ENCODE measurements around the gene MBNL1. TPM values are rescaled to one million over a fixed set of nuclear protein-coding genes. Genes with fewer than 3 reads are reported as not detected.

Gene MBNL1
- total RNA-seq, 4 donors from 2014 or later = 152 to 286 (median 228) TPM

DNA sequence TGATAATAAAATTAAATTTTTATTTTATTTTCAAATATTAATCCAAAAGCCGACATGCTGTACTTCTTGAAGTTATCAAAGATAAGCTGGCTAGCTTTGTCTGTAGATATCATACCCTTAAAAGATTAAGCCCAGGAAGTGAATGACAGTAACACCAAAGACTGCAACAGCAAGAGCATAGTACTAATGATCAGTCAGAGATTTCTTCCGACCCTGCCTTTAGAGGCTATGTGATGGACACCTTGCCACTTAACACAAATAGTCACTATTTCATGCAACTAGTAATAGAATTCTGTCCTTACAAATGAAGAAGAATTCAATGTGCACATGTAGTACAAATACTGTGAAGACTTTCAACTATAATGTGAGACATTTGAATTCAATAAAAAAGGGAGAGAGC lies 9.3 kb upstream of the MBNL1 start:
- TF ChIP-seq, protein P1, sequence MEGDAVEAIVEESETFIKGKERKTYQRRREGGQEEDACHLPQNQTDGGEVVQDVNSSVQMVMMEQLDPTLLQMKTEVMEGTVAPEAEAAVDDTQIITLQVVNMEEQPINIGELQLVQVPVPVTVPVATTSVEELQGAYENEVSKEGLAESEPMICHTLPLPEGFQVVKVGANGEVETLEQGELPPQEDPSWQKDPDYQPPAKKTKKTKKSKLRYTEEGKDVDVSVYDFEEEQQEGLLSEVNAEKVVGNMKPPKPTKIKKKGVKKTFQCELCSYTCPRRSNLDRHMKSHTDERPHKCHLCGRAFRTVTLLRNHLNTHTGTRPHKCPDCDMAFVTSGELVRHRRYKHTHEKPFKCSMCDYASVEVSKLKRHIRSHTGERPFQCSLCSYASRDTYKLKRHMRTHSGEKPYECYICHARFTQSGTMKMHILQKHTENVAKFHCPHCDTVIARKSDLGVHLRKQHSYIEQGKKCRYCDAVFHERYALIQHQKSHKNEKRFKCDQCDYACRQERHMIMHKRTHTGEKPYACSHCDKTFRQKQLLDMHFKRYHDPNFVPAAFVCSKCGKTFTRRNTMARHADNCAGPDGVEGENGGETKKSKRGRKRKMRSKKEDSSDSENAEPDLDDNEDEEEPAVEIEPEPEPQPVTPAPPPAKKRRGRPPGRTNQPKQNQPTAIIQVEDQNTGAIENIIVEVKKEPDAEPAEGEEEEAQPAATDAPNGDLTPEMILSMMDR (IDR thresholded peaks at IDR 0.05) = no peak
- no peak for TF ChIP-seq POLR2A (IDR thresholded peaks at IDR 0.05)
- intact Hi-C loops (cut with DNase I; ENCODE audit: low total_unique reads) = no loop called here
- 79 to 92% methylated on average over 2 of the region's 2 CpGs for WGBS, 2 donors
- no peak for DNase-seq (ENCODE audit: low spot score in 2 of 2)
- H3K4me3 ChIP-seq (ENCODE audit: low read depth, poor library complexity, severe bottlenecking) = no peak overlapping the region

DNA sequence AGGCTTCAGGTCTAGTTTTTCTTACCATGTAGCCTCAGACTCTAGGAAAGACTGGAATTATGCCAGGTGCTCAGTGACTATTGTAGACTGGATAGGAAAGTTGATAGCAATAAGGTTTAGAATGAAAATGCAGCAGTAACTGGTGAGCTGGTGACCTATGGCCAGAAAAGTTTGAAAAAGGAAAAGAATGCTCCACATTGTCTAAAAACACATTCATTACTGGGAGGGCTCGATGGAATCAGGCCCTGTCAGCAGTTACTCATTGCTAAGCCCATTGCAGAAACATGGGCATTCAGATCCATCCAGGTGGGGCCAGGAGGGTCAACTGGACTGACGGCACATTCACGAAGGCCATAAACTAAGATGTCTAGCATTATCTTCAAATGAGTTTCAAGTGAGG lies 8.7 kb upstream of the MBNL1 start:
- WGBS, 2 donors = 88 to 92% methylated on average over 3 of the region's 3 CpGs
- intact Hi-C loops (cut with DNase I; ENCODE audit: low total_unique reads) = no loop called here
- no peak for DNase-seq (ENCODE audit: low spot score in 2 of 2)
- no peak for TF ChIP-seq POLR2A (IDR thresholded peaks at IDR 0.05)
- TF ChIP-seq, protein P1 (IDR thresholded peaks at IDR 0.05) = no peak
- H3K4me3 ChIP-seq (ENCODE audit: low read depth, poor library complexity, severe bottlenecking) = no peak overlapping the region

DNA sequence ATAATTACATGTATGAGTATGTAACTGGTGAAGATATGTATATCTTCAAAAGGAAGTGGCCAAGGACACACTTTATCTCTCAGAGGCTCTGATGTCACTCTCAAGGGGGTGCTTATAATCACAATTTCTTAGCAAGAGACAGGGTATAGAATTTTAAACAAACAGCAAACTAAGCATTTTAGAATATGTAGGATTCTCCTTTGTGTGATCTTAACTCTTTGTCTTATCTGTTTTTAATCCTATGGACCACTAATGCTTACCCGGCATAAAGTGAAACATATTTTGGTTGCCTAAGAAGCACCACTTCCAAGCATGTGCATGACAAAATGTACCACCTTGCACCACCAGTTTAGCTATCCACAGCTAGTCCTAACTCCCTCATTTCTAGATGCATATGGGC lies 8.2 kb upstream of the MBNL1 start:
- 94 to 100% methylated on average over 1 of the region's 1 CpG for WGBS, 2 donors
- TF ChIP-seq POLR2A (IDR thresholded peaks at IDR 0.05) = no peak
- TF ChIP-seq, protein P1 (IDR thresholded peaks at IDR 0.05) = no peak
- intact Hi-C loops (cut with DNase I; ENCODE audit: low total_unique reads) = no loop called here
- DNase-seq (ENCODE audit: low spot score in 2 of 2) = no peak
- no peak overlapping the region for H3K4me3 ChIP-seq (ENCODE audit: low read depth, poor library complexity, severe bottlenecking)

DNA sequence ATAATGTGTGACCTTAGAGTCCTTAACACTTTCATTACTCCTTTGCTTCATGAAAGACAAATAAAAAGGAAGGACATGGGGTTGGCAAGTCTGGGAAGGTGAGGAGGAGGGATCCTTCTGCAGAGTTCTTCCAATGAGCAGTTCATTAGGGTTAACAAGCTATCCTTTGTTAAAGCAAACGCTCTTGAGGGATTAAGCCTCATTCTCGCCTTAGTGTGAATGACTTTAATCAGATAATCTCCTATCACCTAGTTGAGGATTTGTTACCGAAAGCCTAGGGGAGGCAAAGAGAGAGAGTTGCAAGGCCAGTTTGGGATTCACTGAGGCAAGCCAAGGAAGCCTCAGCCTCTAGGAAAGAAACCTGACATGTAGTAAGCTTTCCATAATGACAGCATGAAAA lies 7.4 kb upstream of the MBNL1 start:
- no peak overlapping the region for H3K4me3 ChIP-seq (ENCODE audit: low read depth, poor library complexity, severe bottlenecking)
- intact Hi-C loops (cut with DNase I; ENCODE audit: low total_unique reads) = no loop called here
- 64 to 69% methylated on average over 3 of the region's 3 CpGs for WGBS, 2 donors
- TF ChIP-seq, protein P1 (IDR thresholded peaks at IDR 0.05) = no peak
- no peak for TF ChIP-seq POLR2A (IDR thresholded peaks at IDR 0.05)
- no peak for DNase-seq (ENCODE audit: low spot score in 2 of 2)

DNA sequence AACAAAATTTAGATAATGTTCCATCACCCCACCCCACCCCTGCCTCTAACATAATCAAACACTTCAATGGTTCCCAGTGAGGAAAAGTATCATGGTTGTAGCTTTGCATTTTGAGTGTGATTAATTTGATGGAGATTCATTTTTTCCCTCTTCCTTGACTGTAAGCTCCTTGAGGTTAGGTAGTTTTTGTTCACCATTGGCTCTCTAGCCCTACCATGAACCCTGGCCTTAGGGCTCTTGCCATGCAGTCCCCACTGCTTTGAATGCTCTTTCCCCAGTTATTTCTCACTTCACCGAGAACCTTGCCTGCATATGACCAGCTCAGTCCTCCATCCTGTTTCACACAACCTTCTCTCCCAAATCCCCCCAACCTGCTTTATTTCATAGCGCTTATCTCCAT lies 5.0 kb upstream of the MBNL1 start:
- no peak overlapping the region for H3K4me3 ChIP-seq (ENCODE audit: low read depth, poor library complexity, severe bottlenecking)
- no peak for TF ChIP-seq POLR2A (IDR thresholded peaks at IDR 0.05)
- TF ChIP-seq, protein P1 (IDR thresholded peaks at IDR 0.05) = no peak
- no peak for DNase-seq (ENCODE audit: low spot score in 2 of 2)
- intact Hi-C loops (cut with DNase I; ENCODE audit: low total_unique reads) = no loop called here
- WGBS, 2 donors = 97% methylated on average over 2 of the region's 2 CpGs

DNA sequence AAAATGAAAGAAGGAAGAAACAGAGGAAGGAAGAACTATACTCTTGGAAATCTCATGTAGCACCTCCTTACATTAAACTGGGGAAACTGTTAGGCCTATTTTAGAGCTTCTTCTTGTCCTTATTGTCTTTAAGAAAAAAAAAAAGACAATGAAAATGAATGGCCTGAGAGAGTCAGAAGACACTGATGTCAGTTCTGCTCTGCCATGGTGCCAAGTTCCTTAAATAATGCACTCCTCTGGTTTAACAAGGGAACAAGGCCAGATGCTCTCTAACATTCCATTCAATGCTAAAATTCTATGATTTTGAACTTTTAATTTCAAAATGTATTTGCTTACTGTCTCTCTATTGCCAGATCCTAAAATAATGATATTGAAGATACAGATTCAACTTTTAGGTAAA lies 4.4 kb upstream of the MBNL1 start:
- DNase-seq (ENCODE audit: low spot score in 2 of 2) = no peak
- TF ChIP-seq POLR2A (IDR thresholded peaks at IDR 0.05) = no peak
- TF ChIP-seq, protein P1 (IDR thresholded peaks at IDR 0.05) = no peak
- intact Hi-C loops (cut with DNase I; ENCODE audit: low total_unique reads) = no loop called here
- H3K4me3 ChIP-seq (ENCODE audit: low read depth, poor library complexity, severe bottlenecking) = no peak overlapping the region
